GM12873 (cell line): Measurements from ENCODE around the gene TMEM161A.

Experiments used
- CTCF ChIP-seq: IDR thresholded peaks from 2 replicates; pipeline ENCODE4 v1.5.1; 2012; ENCODE audit warnings: low read depth, mild to moderate bottlenecking, moderate library complexity, low read length, control low read depth; ENCODE audit not compliant: insufficient read depth; ENCODE audit errors: missing control alignments

TMEM161A gene

GRCh38 chr19:19138109-19138981, at the start of gene TMEM161A:
TMEM161A (minus strand) TSS chr19:19138478; CDS start chr19:19138428, 50 bp downstream.
- no peak for TF ChIP-seq CTCF

- TF ChIP-seq CTCF: no peak
Observed at GRCh38 chr19:19186742-19187141, 48.5 kb upstream of the TMEM161A start.

- TF ChIP-seq CTCF: peak; percentile 86
Observed at GRCh38 chr19:19185853-19186740, 47.8 kb upstream of the TMEM161A start.

DNA sequence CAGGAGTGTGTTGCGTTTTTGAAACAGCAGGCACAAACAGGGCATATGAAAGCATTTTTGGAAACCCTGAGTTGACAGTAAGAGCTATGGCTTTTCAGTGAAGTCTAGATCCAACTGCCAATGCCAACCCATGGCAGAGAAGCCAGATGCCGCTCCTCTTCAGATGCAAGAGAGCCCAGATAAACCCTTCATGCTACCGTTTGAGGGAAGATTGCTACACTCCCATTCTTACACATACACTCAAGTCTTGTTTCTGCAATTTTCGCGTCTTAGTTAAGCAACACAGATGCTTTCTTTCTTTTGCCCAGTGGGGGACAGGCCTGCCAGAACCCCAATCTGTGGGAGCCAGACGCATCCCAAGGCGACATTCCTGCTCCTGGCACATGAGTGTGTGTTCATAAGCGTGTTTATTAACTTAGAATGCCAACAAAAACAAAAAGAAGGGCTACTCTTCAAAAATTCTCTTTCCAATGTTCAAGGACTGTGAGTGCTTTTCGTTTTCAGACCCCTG, 43.3 kb upstream of the TMEM161A start:
- TF ChIP-seq CTCF: no peak

DNA sequence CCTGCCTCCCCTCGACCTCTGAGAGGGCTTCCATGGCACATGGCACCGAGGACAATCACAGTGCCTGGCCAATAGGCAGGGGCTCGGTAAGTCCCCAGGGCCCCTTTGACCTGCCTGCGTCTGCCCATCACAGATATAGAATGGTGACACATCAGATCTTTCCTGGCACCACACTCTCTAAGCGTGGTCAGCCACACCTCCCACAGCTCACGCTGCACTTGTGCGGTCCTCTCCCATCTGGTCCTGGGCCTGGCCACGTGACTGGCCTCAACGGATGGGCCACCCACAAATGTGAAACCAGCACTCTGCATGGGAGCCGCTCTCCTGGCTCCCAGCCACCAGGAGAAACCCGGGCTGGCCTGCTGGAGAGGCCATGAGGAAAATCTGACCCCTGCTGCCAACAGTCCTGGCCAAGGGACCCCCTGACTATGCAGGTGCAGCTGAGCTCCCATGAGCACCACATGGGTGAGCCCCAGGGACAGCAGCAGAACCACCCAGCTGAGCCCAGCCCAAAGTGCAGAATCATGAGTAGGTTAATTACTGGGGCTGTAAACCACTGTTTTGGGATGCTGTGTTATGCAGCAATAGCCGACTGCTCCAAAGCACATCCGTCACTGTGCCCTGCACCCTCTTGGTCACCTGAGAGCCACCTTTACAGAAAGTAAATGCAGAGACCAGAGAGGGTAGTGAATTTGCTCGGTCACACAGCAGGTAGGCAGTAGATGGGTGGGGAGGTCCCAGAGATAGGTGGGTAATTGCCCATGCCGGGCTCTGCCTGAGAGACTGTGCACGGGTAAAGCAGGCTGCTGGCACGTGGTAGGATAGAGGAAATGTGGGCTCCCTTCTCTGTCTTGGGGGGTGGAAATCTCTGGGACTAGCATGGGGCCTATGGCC, 41.5 kb upstream of the TMEM161A start:
- TF ChIP-seq CTCF: no peak

GRCh38 chr19:19176950-19177349, 38.7 kb upstream of the TMEM161A start:
- no peak for TF ChIP-seq CTCF
